SK-N-MC (cell line): Measurements from ENCODE around the gene BLZF1.
A peak's percentile ranks its signal among the peaks of the same experiment; 100 is the strongest.

ENCODE experiments used
- DNase-seq: peaks from one replicate; pipeline ENCODE4 v3.0.0-alpha.2; 2011; ENCODE audit warnings: low read depth, low spot score
- H3K27ac ChIP-seq: fragments of 200-600 bp; sonication (generic); 2 replicates; pipeline ENCODE4 v1.5.1; 2016; ENCODE audit warnings: mixed run types
- H3K36me3 ChIP-seq: fragments of 200-600 bp; sonication (generic); 2 replicates; pipeline ENCODE4 v1.6.1; 2017; ENCODE audit warnings: antibody characterized with exemption, low read length, mixed read lengths; ENCODE audit not compliant: insufficient read depth
- H3K4me3 ChIP-seq: fragments of 200-600 bp; sonication (generic); 2 replicates; pipeline ENCODE4 v1.5.1; 2016
- H3K9ac ChIP-seq: fragments of 200-600 bp; sonication (generic); 2 replicates; pipeline ENCODE4 v1.8.0; 2017; ENCODE audit warnings: mixed run types, mixed read lengths; ENCODE audit not compliant: insufficient read length
- H3K9me3 ChIP-seq: fragments of 200-600 bp; sonication (generic); 2 replicates; pipeline ENCODE4 v1.6.1; 2017; ENCODE audit warnings: low read depth, mild to moderate bottlenecking, antibody characterized with exemption, low read length, moderate library complexity, mixed read lengths
- EZH2 ChIP-seq: fragments of 200-600 bp; sonication (generic); IDR thresholded peaks from one replicate; pipeline ENCODE4 v1.6.1; 2017; ENCODE audit warnings: antibody characterized with exemption
- FOXP2 ChIP-seq: optimal IDR thresholded peaks from 2 replicates; pipeline ENCODE3; 2011; ENCODE audit warnings: mild to moderate bottlenecking, moderate library complexity; ENCODE audit not compliant: insufficient read depth; ENCODE audit errors: extremely low read length, control extremely low read depth
- POLR2AphosphoS5 ChIP-seq: IDR thresholded peaks from 2 replicates; pipeline ENCODE4 v1.6.1; 2012; ENCODE audit warnings: mild to moderate bottlenecking, low read depth, low read length, borderline replicate concordance

The BLZF1 gene, protein sequence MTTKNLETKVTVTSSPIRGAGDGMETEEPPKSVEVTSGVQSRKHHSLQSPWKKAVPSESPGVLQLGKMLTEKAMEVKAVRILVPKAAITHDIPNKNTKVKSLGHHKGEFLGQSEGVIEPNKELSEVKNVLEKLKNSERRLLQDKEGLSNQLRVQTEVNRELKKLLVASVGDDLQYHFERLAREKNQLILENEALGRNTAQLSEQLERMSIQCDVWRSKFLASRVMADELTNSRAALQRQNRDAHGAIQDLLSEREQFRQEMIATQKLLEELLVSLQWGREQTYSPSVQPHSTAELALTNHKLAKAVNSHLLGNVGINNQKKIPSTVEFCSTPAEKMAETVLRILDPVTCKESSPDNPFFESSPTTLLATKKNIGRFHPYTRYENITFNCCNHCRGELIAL

DNA sequence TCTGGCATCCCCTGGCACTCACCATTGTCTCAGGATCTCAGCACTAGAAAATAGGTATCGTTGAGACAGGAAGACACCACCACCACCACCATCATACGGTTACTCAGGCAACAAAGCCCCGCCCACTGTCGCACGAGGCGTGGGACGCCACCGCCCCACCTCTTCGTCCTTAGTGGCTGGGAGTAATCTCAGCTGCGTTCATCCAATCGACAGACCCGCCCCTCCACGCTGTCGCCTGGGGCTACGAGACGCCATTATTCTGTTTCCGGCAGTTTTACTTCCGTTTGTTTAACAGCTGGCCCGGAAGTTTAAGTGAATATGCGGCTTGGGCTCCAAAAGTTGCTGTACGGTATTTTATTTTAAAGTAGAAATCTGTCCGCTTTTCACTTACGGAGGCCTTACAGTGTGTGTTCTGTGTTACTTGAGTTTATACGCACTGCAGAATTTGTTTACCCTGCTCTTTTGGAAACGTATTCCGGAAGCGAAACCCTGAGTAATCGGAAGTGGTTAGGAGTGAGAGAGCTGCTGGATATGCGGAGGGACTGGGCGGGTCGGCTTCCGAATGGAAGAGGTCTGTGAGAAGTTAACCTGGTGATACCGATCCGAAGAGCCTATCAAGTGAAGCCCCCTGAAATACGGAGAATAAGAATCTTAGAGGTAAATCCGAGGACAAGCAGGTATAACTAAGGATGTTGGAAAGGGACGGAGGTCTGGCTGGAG is at the start of gene BLZF1, which contains the start of gene NME7:
TSS of gene BLZF1 (plus strand) at position 510 of the 720 bp plus-strand sequence. CDS start 1,328 bp downstream, outside the sequence.
TSS of gene NME7 (minus strand) at position 112 of the 720 bp plus-strand sequence. CDS start at position 25, 87 bp downstream.
- Histone ChIP-seq H3K36me3 (peaks cover 25% of the 10 kb centered on the region), H3K9ac (peak within 1 kb of the TSS; percentile 87), H3K9me3 (no peaks in the 10 kb centered on the region), H3K4me3 (peak within 1 kb of the TSS; percentile 98), H3K27ac (peak within 1 kb of the TSS; percentile 97)
- peak; percentile 93 for DNase-seq
- TF ChIP-seq FOXP2 (peak; percentile 90), EZH2 (no peak), POLR2AphosphoS5 (peak; percentile 51; the same call in 1 of the 2 replicates)

DNA sequence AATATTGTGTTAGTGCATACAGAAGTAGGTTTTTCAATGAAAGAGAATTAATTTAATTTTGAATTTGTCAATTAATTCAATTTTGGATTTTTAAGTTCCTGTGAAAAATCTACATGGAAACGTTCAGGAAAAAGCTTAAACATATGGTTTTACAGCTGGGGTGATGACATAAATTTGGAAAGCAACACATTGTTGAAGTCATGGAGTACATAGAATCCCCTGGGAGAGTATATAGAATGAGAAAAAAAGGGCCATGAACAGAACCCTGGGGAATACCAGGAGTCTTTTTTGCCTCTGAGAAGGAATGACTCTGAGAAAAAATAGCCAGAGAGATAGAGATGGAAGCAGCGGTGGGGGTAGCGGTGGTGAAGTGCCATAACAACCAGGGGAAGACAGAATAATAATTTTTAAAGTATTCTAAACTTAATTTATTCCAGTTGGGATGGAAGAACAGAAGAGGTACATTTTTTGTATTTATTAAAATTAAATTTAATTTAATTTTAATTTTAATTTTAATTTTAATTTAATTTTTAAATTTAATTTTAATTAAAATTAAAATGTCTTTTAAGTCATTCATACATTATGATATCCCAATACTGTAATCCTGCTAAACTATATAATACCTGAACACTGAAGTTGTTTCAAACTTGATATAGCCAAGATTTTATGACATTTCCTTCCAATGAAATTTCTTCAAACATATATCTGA is 49.3 kb upstream of the BLZF1 start:
- no peaks in the 10 kb centered on the region for H3K36me3 ChIP-seq
- H3K9ac ChIP-seq = no peak overlapping the region
- no peak for DNase-seq
- no peak overlapping the region for H3K4me3 ChIP-seq
- H3K9me3 ChIP-seq = no peaks in the 10 kb centered on the region
- H3K27ac ChIP-seq = no peak overlapping the region
- TF ChIP-seq FOXP2 (no peak), EZH2 (no peak), POLR2AphosphoS5 (no peak)

DNA sequence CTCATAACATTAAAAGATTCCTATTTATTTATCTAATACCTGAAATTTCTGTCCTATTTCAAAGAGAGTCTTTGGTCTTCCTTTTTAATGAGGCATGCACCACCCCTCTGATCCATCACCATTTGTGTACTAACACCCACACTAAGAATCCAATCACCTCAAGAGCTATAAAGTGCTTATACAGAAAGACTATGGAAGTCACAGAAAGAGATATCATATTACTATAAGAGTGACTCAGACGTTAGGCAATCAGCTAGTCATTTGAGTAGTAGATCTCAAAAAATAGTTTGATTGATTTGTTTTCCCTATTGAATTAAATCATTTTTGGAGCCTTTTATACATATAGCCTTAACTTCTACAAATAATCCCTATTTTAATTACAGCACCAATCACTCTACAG is 46.5 kb upstream of the BLZF1 start:
- Histone ChIP-seq H3K27ac (no peak overlapping the region), H3K9ac (no peak overlapping the region), H3K36me3 (no peaks in the 10 kb centered on the region), H3K9me3 (no peaks in the 10 kb centered on the region), H3K4me3 (no peak overlapping the region)
- TF ChIP-seq POLR2AphosphoS5 (no peak), EZH2 (no peak), FOXP2 (no peak)
- no peak for DNase-seq

DNA sequence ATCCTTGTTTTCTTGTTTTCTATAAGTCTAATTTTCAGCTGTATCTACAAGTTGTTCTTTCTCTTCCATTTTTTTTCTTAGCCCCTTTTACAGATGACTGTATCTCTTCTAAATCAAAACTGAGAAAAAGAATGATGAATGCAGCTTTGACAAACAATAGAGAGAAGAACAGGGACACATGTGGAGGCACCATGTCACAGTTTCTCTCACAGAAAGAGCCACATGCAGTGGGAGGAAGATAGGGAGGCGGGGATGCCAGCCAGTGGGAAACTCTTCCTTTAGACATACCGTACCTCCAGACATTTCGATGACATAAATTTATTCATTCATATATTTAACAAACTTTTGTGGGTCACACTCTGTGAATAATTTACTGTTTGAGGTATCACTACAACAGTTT is 45.9 kb upstream of the BLZF1 start:
- no peak for DNase-seq
- Histone ChIP-seq H3K4me3 (no peak overlapping the region), H3K36me3 (no peaks in the 10 kb centered on the region), H3K27ac (no peak overlapping the region), H3K9me3 (no peaks in the 10 kb centered on the region), H3K9ac (no peak overlapping the region)
- no peak for TF ChIP-seq FOXP2
- TF ChIP-seq EZH2 = no peak
- TF ChIP-seq POLR2AphosphoS5 = no peak

DNA sequence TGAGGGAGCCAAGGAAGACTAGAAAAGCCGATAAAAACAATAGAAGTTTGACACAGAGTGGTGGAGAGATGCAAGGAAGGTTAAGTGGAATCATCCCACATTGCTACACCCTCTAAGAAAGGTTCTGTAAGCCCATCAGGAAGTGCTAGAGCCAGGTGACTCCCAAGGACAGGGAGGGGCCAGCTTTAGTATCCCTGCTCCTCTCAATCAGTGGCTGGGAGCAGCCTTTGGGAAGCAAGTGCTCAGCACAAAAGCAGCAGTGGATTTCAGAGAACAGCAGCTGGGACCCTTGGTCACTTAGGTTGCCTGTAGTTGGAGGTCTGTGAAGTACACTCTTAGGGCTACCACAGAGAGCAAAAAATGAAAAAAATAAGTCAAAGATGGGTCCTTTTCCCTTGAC is 42.9 kb upstream of the BLZF1 start:
- no peak overlapping the region for H3K27ac ChIP-seq
- DNase-seq = no peak
- no peak for TF ChIP-seq EZH2
- no peak for TF ChIP-seq POLR2AphosphoS5
- no peak for TF ChIP-seq FOXP2

DNA sequence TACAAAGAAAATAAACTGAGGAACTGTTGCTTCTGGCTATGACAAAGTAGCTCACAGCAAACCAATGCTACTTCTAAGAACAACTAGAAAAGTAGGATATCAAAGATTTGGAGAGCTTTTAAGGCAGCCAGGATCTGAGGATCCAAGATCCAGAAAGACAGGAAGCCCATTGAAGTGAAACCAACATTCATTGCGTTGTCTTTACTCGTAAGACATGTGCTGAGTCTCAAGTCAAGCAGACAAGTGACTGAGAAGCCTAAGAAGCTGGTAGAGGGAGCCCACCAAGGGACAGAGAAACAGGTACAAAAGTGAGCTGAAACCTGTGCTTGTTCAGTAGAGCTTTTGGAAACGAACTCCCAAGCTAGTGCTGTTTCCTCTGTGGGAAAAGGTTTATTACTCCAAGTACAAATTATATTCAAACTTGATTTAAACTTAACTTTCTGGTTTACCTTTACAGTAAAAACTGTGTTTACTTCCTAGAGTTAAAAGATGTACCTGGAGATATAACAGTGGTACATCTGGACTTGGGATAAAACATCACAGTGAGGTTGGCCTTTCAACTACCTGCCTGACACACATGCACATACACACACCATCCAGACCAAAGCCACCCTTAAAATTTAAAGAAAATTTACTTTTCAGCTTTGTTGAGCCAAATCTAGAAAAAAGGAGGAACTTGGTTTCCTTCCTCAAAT is 41.6 kb upstream of the BLZF1 start:
- DNase-seq = no peak
- Histone ChIP-seq H3K9me3 (no peaks in the 10 kb centered on the region), H3K4me3 (no peak overlapping the region), H3K36me3 (no peaks in the 10 kb centered on the region), H3K9ac (no peak overlapping the region), H3K27ac (no peak overlapping the region)
- TF ChIP-seq EZH2 (no peak), POLR2AphosphoS5 (no peak), FOXP2 (no peak)

More for the DNA sequence above, 42.9 kb upstream of the BLZF1 start:
- H3K9me3 ChIP-seq = no peaks in the 10 kb centered on the region
- no peak overlapping the region for H3K9ac ChIP-seq
- H3K4me3 ChIP-seq = no peak overlapping the region
- H3K36me3 ChIP-seq = no peaks in the 10 kb centered on the region

DNA sequence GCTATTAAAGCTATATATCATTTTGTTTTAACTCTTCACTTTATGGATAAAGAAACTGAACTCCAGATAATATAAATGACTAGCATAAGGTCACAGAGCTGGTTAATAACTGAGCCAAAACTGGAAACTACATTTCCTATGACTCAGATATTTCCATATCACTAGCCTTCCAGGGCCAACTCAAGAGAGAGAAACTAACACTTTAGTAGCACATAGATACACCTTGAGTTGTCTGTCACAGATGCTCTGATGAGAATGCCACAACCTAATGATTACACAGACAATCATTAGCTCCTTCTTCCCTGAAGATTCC is 41.1 kb upstream of the BLZF1 start:
- Histone ChIP-seq H3K9ac (no peak overlapping the region), H3K27ac (no peak overlapping the region), H3K4me3 (no peak overlapping the region), H3K9me3 (no peaks in the 10 kb centered on the region), H3K36me3 (no peaks in the 10 kb centered on the region)
- DNase-seq = no peak
- TF ChIP-seq FOXP2 (no peak), EZH2 (no peak), POLR2AphosphoS5 (no peak)
